Measurements from ENCODE around the gene ANO2. TPM values are rescaled to one million over a fixed set of nuclear protein-coding genes. Genes with fewer than 3 reads are reported as not detected.

ANO2 gene
- total and polyA plus RNA-seq, 4 experiments from 2014 or later = not detected

- intact Hi-C loops (cut with micrococcal nuclease) = no loop called here
- H3K27ac Mint-ChIP-seq = no peak overlapping the region
- Histone ChIP-seq H3K9me3 (ENCODE audit: control insufficient read depth in 1 of 2, low read length in 2 of 2) (no peaks in the 10 kb centered on the region), H3K27ac (ENCODE audit: low read depth, low read length) (no peak overlapping the region), H3K4me3 (ENCODE audit: low read length in 2 of 2) (no peak overlapping the region), H3K4me1 (ENCODE audit: insufficient read depth, low read length) (no peaks in the 10 kb centered on the region), H3K36me3 (ENCODE audit: insufficient read depth, low read length) (no peaks in the 10 kb centered on the region), H3K27me3 (ENCODE audit: insufficient read depth, low read length) (no peaks in the 10 kb centered on the region)
- CTCF ChIA-PET (ENCODE audit: partially characterized antibody) = no interaction called here
- peaks cover 3 to 9% of the 10 kb centered on the region in 2 donors for H3K27me3 Mint-ChIP-seq
- H3K4me1 Mint-ChIP-seq = no peaks in the 10 kb centered on the region
- POLR2A ChIA-PET (ENCODE audit: partially characterized antibody) = no interaction called here
- no peaks in the 10 kb centered on the region for H3K9me3 Mint-ChIP-seq
- DNase-seq = no peak
- no peaks in the 10 kb centered on the region for H3K36me3 Mint-ChIP-seq
- H3K4me3 Mint-ChIP-seq = no peak overlapping the region
Observed at GRCh38 chr12:5575232-5575631, 369.8 kb downstream of the ANO2 start.

DNA sequence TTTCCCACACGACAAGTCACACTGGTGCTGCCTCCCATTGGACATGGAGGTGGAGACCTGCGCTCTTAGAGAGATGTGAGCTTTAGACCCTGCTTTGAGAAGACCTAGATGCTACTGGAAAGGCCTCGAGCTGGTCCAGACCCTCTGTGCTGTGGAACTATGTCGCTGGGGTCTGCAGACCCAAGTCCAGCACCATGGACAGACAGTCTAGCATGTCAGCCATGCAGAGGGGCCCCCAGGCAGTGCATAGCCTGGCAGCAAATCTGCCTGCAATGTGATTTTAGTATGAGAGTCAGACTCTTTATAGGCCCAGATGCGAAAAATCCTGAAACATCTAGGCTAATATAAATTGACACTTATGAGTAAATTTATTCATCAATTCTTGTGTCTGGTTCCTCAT is 371.7 kb downstream of the ANO2 start:
- intact Hi-C loops (cut with micrococcal nuclease) = no loop called here
- Mint-ChIP-seq H3K4me3 (no peak overlapping the region), H3K27ac (no peak overlapping the region), H3K9me3 (no peaks in the 10 kb centered on the region), H3K4me1 (no peaks in the 10 kb centered on the region), H3K36me3 (no peaks in the 10 kb centered on the region), H3K27me3 (peaks cover 3 to 5% of the 10 kb centered on the region in 2 donors)
- POLR2A ChIA-PET (ENCODE audit: partially characterized antibody) = no interaction called here
- no peak overlapping the region for H3K4me3 ChIP-seq (ENCODE audit: low read length in 2 of 2)
- DNase-seq = no peak
- H3K27me3 ChIP-seq (ENCODE audit: insufficient read depth, low read length) = no peaks in the 10 kb centered on the region
- no peaks in the 10 kb centered on the region for H3K4me1 ChIP-seq (ENCODE audit: insufficient read depth, low read length)
- H3K27ac ChIP-seq (ENCODE audit: low read depth, low read length) = no peak overlapping the region
- no peaks in the 10 kb centered on the region for H3K36me3 ChIP-seq (ENCODE audit: insufficient read depth, low read length)
- H3K9me3 ChIP-seq (ENCODE audit: control insufficient read depth in 1 of 2, low read length in 2 of 2) = no peaks in the 10 kb centered on the region
- CTCF ChIA-PET (ENCODE audit: partially characterized antibody) = no interaction called here

DNA sequence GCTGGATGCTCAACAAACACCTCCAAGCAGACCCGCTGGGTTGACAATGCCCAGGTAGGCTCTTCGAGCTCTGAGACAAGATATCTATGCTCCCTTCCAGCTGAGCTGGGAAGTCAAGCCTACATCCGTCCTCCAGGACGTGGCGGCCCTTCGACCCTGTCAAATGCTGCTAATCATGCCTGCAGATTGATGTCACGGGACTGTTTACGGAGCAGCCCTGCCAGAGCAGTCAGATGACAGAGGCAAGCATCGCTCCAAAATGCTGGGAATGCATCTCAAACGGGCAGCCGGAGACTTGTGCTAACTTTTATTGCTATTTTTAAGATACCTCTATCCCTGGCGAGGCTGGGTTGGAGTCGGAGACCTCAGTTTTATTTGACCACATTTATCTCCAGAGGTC is 373.9 kb downstream of the ANO2 start:
- no peaks in the 10 kb centered on the region for H3K36me3 Mint-ChIP-seq
- Histone ChIP-seq H3K36me3 (ENCODE audit: insufficient read depth, low read length) (no peaks in the 10 kb centered on the region), H3K4me1 (ENCODE audit: insufficient read depth, low read length) (no peaks in the 10 kb centered on the region), H3K27ac (ENCODE audit: low read depth, low read length) (no peak overlapping the region), H3K27me3 (ENCODE audit: insufficient read depth, low read length) (no peaks in the 10 kb centered on the region), H3K9me3 (ENCODE audit: control insufficient read depth in 1 of 2, low read length in 2 of 2) (no peaks in the 10 kb centered on the region), H3K4me3 (ENCODE audit: low read length in 2 of 2) (no peak overlapping the region)
- H3K9me3 Mint-ChIP-seq = no peaks in the 10 kb centered on the region
- H3K4me3 Mint-ChIP-seq = no peak overlapping the region
- POLR2A ChIA-PET (ENCODE audit: partially characterized antibody) = no interaction called here
- intact Hi-C loops (cut with micrococcal nuclease) = no loop called here
- peaks cover 6 to 12% of the 10 kb centered on the region in 2 donors for H3K27me3 Mint-ChIP-seq
- H3K27ac Mint-ChIP-seq = no peak overlapping the region
- CTCF ChIA-PET (ENCODE audit: partially characterized antibody) = no interaction called here
- DNase-seq = no peak
- H3K4me1 Mint-ChIP-seq = no peaks in the 10 kb centered on the region

DNA sequence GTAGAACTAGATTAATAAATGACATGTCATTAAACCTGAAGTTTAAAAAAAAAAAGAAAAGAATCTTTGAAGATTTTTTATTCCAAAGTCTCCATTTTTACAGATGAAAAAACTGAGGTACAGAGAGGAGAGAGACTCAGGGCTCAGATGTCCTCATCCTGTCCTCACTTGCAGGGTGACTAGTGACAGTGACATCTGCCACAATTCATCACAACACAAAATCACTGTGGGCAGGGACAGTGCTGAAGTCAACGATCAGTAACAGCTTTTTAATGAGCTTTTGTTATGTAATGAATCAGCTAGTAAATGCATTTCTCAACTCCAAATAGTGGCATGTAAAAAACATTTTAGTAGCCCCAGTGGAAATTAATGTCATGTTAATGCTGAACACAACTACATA is 374.6 kb downstream of the ANO2 start:
- Histone ChIP-seq H3K27me3 (ENCODE audit: insufficient read depth, low read length) (no peaks in the 10 kb centered on the region), H3K36me3 (ENCODE audit: insufficient read depth, low read length) (no peaks in the 10 kb centered on the region), H3K9me3 (ENCODE audit: control insufficient read depth in 1 of 2, low read length in 2 of 2) (no peaks in the 10 kb centered on the region), H3K27ac (ENCODE audit: low read depth, low read length) (no peak overlapping the region), H3K4me3 (ENCODE audit: low read length in 2 of 2) (no peak overlapping the region), H3K4me1 (ENCODE audit: insufficient read depth, low read length) (no peaks in the 10 kb centered on the region)
- ChIA-PET POLR2A (ENCODE audit: partially characterized antibody) (no interaction called here), CTCF (ENCODE audit: partially characterized antibody) (no interaction called here)
- no peak for DNase-seq
- no peaks in the 10 kb centered on the region for H3K36me3 Mint-ChIP-seq
- intact Hi-C loops (cut with micrococcal nuclease) = no loop called here
- peaks cover 6 to 12% of the 10 kb centered on the region in 2 donors for H3K27me3 Mint-ChIP-seq
- H3K4me1 Mint-ChIP-seq = no peaks in the 10 kb centered on the region
- no peak overlapping the region for H3K27ac Mint-ChIP-seq
- H3K4me3 Mint-ChIP-seq = no peak overlapping the region
- H3K9me3 Mint-ChIP-seq = no peaks in the 10 kb centered on the region

GRCh38 chr12:5568325-5568981 is 376.6 kb downstream of the ANO2 start:
- Histone ChIP-seq H3K27ac (ENCODE audit: low read depth, low read length) (no peak overlapping the region), H3K4me3 (ENCODE audit: low read length in 2 of 2) (no peak overlapping the region), H3K36me3 (ENCODE audit: insufficient read depth, low read length) (no peaks in the 10 kb centered on the region), H3K9me3 (ENCODE audit: control insufficient read depth in 1 of 2, low read length in 2 of 2) (no peaks in the 10 kb centered on the region), H3K27me3 (ENCODE audit: insufficient read depth, low read length) (no peaks in the 10 kb centered on the region), H3K4me1 (ENCODE audit: insufficient read depth, low read length) (no peaks in the 10 kb centered on the region)
- Mint-ChIP-seq H3K27me3 (peaks cover 6 to 15% of the 10 kb centered on the region in 2 donors), H3K9me3 (no peaks in the 10 kb centered on the region), H3K4me1 (no peaks in the 10 kb centered on the region), H3K4me3 (no peak overlapping the region), H3K36me3 (no peaks in the 10 kb centered on the region), H3K27ac (no peak overlapping the region)
- POLR2A ChIA-PET (ENCODE audit: partially characterized antibody) = no interaction called here
- CTCF ChIA-PET (ENCODE audit: partially characterized antibody) = no interaction called here
- DNase-seq = no peak
- intact Hi-C loops (cut with micrococcal nuclease) = no loop called here

DNA sequence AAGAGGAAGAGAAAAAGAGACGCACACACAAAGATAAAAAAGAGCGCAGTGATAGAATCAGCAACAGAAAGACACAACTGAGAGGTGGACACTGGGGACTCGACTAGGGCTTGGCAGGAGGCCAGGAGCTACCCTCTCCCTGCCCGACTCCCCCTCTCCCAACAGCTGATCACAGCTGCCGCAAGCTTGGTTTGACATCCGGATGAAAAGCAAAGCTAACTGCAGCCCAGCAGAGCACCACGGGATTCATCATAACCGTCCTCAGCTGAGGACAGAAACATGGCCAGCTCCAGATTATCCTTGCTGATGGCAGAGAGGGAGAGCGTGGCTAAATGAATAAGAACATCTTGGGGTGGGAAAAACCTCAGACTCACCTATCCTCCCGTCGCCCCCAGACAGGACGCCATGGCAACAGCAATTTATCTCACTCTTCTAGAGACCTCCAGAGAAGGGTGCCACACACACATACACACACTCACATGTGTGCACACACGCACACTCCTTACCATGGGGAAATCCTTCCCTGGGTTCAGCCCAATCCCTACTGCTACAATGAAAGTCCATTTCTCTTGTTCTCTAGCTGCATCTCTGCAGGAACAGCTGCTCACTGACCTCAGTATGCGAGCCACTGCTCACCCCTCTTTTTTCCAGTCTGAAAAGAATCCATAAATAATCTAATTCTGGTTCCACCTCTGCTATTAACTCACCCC is 377.9 kb downstream of the ANO2 start:
- no peaks in the 10 kb centered on the region for H3K9me3 Mint-ChIP-seq
- ChIA-PET POLR2A (ENCODE audit: partially characterized antibody) (no interaction called here), CTCF (ENCODE audit: partially characterized antibody) (no interaction called here)

GRCh38 chr12:5565933-5566599 is 379.0 kb downstream of the ANO2 start:
- POLR2A ChIA-PET (ENCODE audit: partially characterized antibody) = no interaction called here
- no peaks in the 10 kb centered on the region for H3K4me1 Mint-ChIP-seq
- DNase-seq = no peak
- Histone ChIP-seq H3K27me3 (ENCODE audit: insufficient read depth, low read length) (no peaks in the 10 kb centered on the region), H3K9me3 (ENCODE audit: control insufficient read depth in 1 of 2, low read length in 2 of 2) (no peaks in the 10 kb centered on the region), H3K4me1 (ENCODE audit: insufficient read depth, low read length) (no peaks in the 10 kb centered on the region), H3K4me3 (ENCODE audit: low read length in 2 of 2) (no peak overlapping the region), H3K36me3 (ENCODE audit: insufficient read depth, low read length) (no peaks in the 10 kb centered on the region), H3K27ac (ENCODE audit: low read depth, low read length) (no peak overlapping the region)
- H3K27ac Mint-ChIP-seq = no peak overlapping the region
- no peaks in the 10 kb centered on the region for H3K36me3 Mint-ChIP-seq
- intact Hi-C loops (cut with micrococcal nuclease) = no loop called here
- H3K4me3 Mint-ChIP-seq = no peak overlapping the region
- peaks cover 4 to 11% of the 10 kb centered on the region in 2 donors for H3K27me3 Mint-ChIP-seq
- no peaks in the 10 kb centered on the region for H3K9me3 Mint-ChIP-seq
- CTCF ChIA-PET (ENCODE audit: partially characterized antibody) = no interaction called here

More for the DNA sequence above, 377.9 kb downstream of the ANO2 start:
- H3K27ac Mint-ChIP-seq = no peak overlapping the region
- intact Hi-C loops (cut with micrococcal nuclease) = no loop called here
- no peaks in the 10 kb centered on the region for H3K36me3 Mint-ChIP-seq
- H3K27me3 Mint-ChIP-seq = peaks cover 6 to 14% of the 10 kb centered on the region in 2 donors
- Histone ChIP-seq H3K36me3 (ENCODE audit: insufficient read depth, low read length) (no peaks in the 10 kb centered on the region), H3K4me1 (ENCODE audit: insufficient read depth, low read length) (no peaks in the 10 kb centered on the region), H3K27me3 (ENCODE audit: insufficient read depth, low read length) (no peaks in the 10 kb centered on the region), H3K4me3 (ENCODE audit: low read length in 2 of 2) (no peak overlapping the region), H3K9me3 (ENCODE audit: control insufficient read depth in 1 of 2, low read length in 2 of 2) (no peaks in the 10 kb centered on the region), H3K27ac (ENCODE audit: low read depth, low read length) (no peak overlapping the region)
- no peak for DNase-seq
- no peaks in the 10 kb centered on the region for H3K4me1 Mint-ChIP-seq
- no peak overlapping the region for H3K4me3 Mint-ChIP-seq

All from CD4-positive, alpha-beta memory T cell (primary cell).